Renal cortex interstitium (tissue), 15 donors: ENCODE measurements around the gene IBTK. TPM values are rescaled to one million over a fixed set of nuclear protein-coding genes. Genes with fewer than 3 reads are reported as not detected.
"Not testable (repeated sequence)": the region's sequence is repeated elsewhere in the genome, so short reads cannot be mapped to it uniquely, and the experiment has no call there.

Experiments
- DNase-seq, 11 donors: peaks; one replicate each; pipeline ENCODE4 v3.0.0-alpha.2; 2013; ENCODE audit warnings: low read depth in 9 of 11, low spot score in 4 of 11; ENCODE audit errors: extremely low read depth in 1 of 11
- long read RNA-seq, 16 experiments: transcript quantifications; one replicate each; lab custom pipeline, GENCODE V29; 2026
- polyA plus RNA-seq, 3 donors: library from polyadenylated mRNA; unstranded; fragments of 120-200 nt; gene quantifications; one replicate each; pipeline ENCODE4 v1.2.1, GENCODE V29; 2013; ENCODE audit not compliant: insufficient read length in 3 of 3

The IBTK gene
- 10 to 100 TPM; 38.9 to 50.2 (median 46.2) TPM for polyA plus RNA-seq
- long read RNA-seq, donor 1, result 0 reads
- long read RNA-seq, donor 2, result 0 reads
- long read RNA-seq, donor 3, full-length matches to known transcripts, result 1 of 14 reads
- long read RNA-seq, donor 3, partial matches to known transcripts, result 13 of 14 reads
- long read RNA-seq, donor 3, other reads (novel, unspliced or antisense), result 0 of 14 reads
- long read RNA-seq, donor 4, partial matches to known transcripts, result 7 of 7 reads
- long read RNA-seq, donor 4, other reads (novel, unspliced or antisense), result 0 of 7 reads
- long read RNA-seq, donor 5, result 0 reads
- long read RNA-seq, donor 6, partial matches to known transcripts, result 6 of 6 reads
- long read RNA-seq, donor 6, other reads (novel, unspliced or antisense), result 0 of 6 reads
- long read RNA-seq, donor 7, full-length matches to known transcripts, result 1 of 1 reads
- long read RNA-seq, donor 7, partial matches to known transcripts, result 0 of 1 reads
- long read RNA-seq, donor 7, other reads (novel, unspliced or antisense), result 0 of 1 reads
- long read RNA-seq, donor 8, result 0 reads
- long read RNA-seq, donor 9, partial matches to known transcripts, result 6 of 7 reads
- long read RNA-seq, donor 9, other reads (novel, unspliced or antisense), result 0 of 7 reads
- long read RNA-seq, donor 10, partial matches to known transcripts, result 0 of 1 reads
- long read RNA-seq, donor 10, other reads (novel, unspliced or antisense), result 0 of 1 reads
- long read RNA-seq, donor 11, partial matches to known transcripts, result 5 of 6 reads
- long read RNA-seq, donor 11, other reads (novel, unspliced or antisense), result 0 of 6 reads
- long read RNA-seq, donor 12, result 0 reads
- long read RNA-seq, donor 13, result 0 reads
- long read RNA-seq, donor 14, partial matches to known transcripts, result 0 of 1 reads
- long read RNA-seq, donor 14, other reads (novel, unspliced or antisense), result 0 of 1 reads
- long read RNA-seq, donor 15, partial matches to known transcripts, result 0 of 1 reads
- long read RNA-seq, donor 15, other reads (novel, unspliced or antisense), result 0 of 1 reads
- long read RNA-seq, donor 16, full-length matches to known transcripts, result 3 of 38 reads
- long read RNA-seq, donor 16, partial matches to known transcripts, result 35 of 38 reads
- long read RNA-seq, donor 16, other reads (novel, unspliced or antisense), result 0 of 38 reads

GRCh38 chr6:82247505-82248272 is at the start of gene IBTK:
Gene IBTK (minus strand): TSS chr6:82247744. CDS start chr6:82240486, 7,258 bp downstream.
- DNase-seq, result peak; percentile 73 to 89 (median 86)

GRCh38 chr6:82283771-82284410 is 36.3 kb upstream of the IBTK start:
- DNase-seq, result no peak

- DNase-seq, result not testable (repeated sequence)
Measured at GRCh38 chr6:82281550-82281949, 34.0 kb upstream of the IBTK start.

- no peak for DNase-seq
Measured at GRCh38 chr6:82277686-82278085, 30.1 kb upstream of the IBTK start.

- no peak for DNase-seq
Measured at GRCh38 chr6:82275686-82276085, 28.1 kb upstream of the IBTK start.

- no peak for DNase-seq
Measured at GRCh38 chr6:82273295-82273694, 25.8 kb upstream of the IBTK start.

GRCh38 chr6:82270881-82271635 is 23.5 kb upstream of the IBTK start:
- peak in 3 of 11 donors; percentile 13 to 25 (median 17) for DNase-seq

GRCh38 chr6:82268301-82268846 is 20.8 kb upstream of the IBTK start:
- no peak for DNase-seq

- no peak for DNase-seq
Measured at GRCh38 chr6:82264824-82265223, 17.3 kb upstream of the IBTK start.

- no peak for DNase-seq
Measured at GRCh38 chr6:82264321-82264720, 16.8 kb upstream of the IBTK start.

- no peak for DNase-seq
Measured at GRCh38 chr6:82263916-82264315, 16.4 kb upstream of the IBTK start.

- no peak for DNase-seq
Measured at GRCh38 chr6:82260997-82261732, 13.6 kb upstream of the IBTK start.

GRCh38 chr6:82259389-82259788 is 11.8 kb upstream of the IBTK start:
- DNase-seq, result no peak

GRCh38 chr6:82257088-82257774 is 9.7 kb upstream of the IBTK start:
- no peak for DNase-seq

GRCh38 chr6:82254722-82255121 is 7.2 kb upstream of the IBTK start:
- not testable (repeated sequence) for DNase-seq

GRCh38 chr6:82251942-82252341 is 4.4 kb upstream of the IBTK start:
- peak in 4 of 11 donors; percentile 14 to 36 (median 19) for DNase-seq
